GM19455 (cell line): ENCODE measurements around the gene RABGAP1L.
A peak's percentile ranks its signal among the peaks of the same experiment; 100 is the strongest.

Experiments used
- ATAC-seq: cut with Tn5 transposase; IDR thresholded peaks from one replicate; pipeline ENCODE4 v1.9.1; 2021; ENCODE audit not compliant: unreplicated experiment

Gene RABGAP1L

GRCh38 chr1:174953285-174954072 lies 794.2 kb downstream of the RABGAP1L start:
- ATAC-seq: no peak

GRCh38 chr1:174954073-174954460 lies 794.7 kb downstream of the RABGAP1L start:
- ATAC-seq: no peak

GRCh38 chr1:174954671-174955669 lies 795.6 kb downstream of the RABGAP1L start:
- no peak for ATAC-seq

GRCh38 chr1:174956086-174956485 lies 796.8 kb downstream of the RABGAP1L start:
- no peak for ATAC-seq

GRCh38 chr1:174956976-174957375 lies 797.7 kb downstream of the RABGAP1L start:
- no peak for ATAC-seq

GRCh38 chr1:174957829-174958228 lies 798.5 kb downstream of the RABGAP1L start:
- ATAC-seq: no peak

- no peak for ATAC-seq
Observed at GRCh38 chr1:174958396-174958795, 799.1 kb downstream of the RABGAP1L start.

GRCh38 chr1:174960362-174960761 lies 801.0 kb downstream of the RABGAP1L start:
- no peak for ATAC-seq

GRCh38 chr1:174963529-174964125 lies 804.3 kb downstream of the RABGAP1L start:
- ATAC-seq: no peak

- ATAC-seq: no peak
Observed at GRCh38 chr1:174964261-174964971, 805.1 kb downstream of the RABGAP1L start.

GRCh38 chr1:174964972-174965361 lies 805.6 kb downstream of the RABGAP1L start:
- ATAC-seq: no peak

- no peak for ATAC-seq
Observed at GRCh38 chr1:174965362-174966007, 806.2 kb downstream of the RABGAP1L start.

GRCh38 chr1:174966008-174966572 lies 806.8 kb downstream of the RABGAP1L start:
- no peak for ATAC-seq

- no peak for ATAC-seq
Observed at GRCh38 chr1:174967845-174968705, 808.8 kb downstream of the RABGAP1L start.

- peak; percentile 69 for ATAC-seq
Observed at GRCh38 chr1:174968750-174969244, 809.5 kb downstream of the RABGAP1L start.

GRCh38 chr1:174969977-174970376 lies 810.7 kb downstream of the RABGAP1L start:
- no peak for ATAC-seq

- ATAC-seq: no peak
Observed at GRCh38 chr1:174971466-174971865, 812.1 kb downstream of the RABGAP1L start.

GRCh38 chr1:174971902-174972301 lies 812.6 kb downstream of the RABGAP1L start:
- ATAC-seq: no peak

- no peak for ATAC-seq
Observed at GRCh38 chr1:174974711-174975119, 815.4 kb downstream of the RABGAP1L start.
